Lower leg skin (tissue), 3 donors: ENCODE data around the gene DHX8.

Source experiments
- POLR2A ChIP-seq, 2 donors: fragments of 450-650 bp; IDR thresholded peaks; one replicate each; pipeline ENCODE4 v1.6.1; 2016 to 2017; ENCODE audit warnings: antibody characterized with exemption in 2 of 2, mild to moderate bottlenecking in 1 of 2, moderate library complexity in 1 of 2
- TF ChIP-seq, protein P1 (sequence below), 3 donors: fragments of 450-650 bp; IDR thresholded peaks; one replicate each; pipeline ENCODE4 v1.5.1; 2016; ENCODE audit warnings: antibody characterized with exemption in 3 of 3, mild to moderate bottlenecking in 3 of 3, moderate library complexity in 2 of 3

GRCh38 chr17:43570518-43570928 lies 86.7 kb downstream of the DHX8 start:
- TF ChIP-seq, protein P1, sequence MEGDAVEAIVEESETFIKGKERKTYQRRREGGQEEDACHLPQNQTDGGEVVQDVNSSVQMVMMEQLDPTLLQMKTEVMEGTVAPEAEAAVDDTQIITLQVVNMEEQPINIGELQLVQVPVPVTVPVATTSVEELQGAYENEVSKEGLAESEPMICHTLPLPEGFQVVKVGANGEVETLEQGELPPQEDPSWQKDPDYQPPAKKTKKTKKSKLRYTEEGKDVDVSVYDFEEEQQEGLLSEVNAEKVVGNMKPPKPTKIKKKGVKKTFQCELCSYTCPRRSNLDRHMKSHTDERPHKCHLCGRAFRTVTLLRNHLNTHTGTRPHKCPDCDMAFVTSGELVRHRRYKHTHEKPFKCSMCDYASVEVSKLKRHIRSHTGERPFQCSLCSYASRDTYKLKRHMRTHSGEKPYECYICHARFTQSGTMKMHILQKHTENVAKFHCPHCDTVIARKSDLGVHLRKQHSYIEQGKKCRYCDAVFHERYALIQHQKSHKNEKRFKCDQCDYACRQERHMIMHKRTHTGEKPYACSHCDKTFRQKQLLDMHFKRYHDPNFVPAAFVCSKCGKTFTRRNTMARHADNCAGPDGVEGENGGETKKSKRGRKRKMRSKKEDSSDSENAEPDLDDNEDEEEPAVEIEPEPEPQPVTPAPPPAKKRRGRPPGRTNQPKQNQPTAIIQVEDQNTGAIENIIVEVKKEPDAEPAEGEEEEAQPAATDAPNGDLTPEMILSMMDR (IDR thresholded peaks at IDR 0.05), result no peak
- no peak for TF ChIP-seq POLR2A (IDR thresholded peaks at IDR 0.05)
